H9 (cell line): ENCODE measurements around the gene DCC. TPM values are rescaled to one million over a fixed set of nuclear protein-coding genes. Genes with fewer than 3 reads are reported as not detected.

Experiments used
- DNase-seq: peaks from one replicate; pipeline ENCODE4 v3.0.0-alpha.2; 2017
- H2AFZ ChIP-seq: one replicate; pipeline ENCODE4 v1.6.1; 2013; ENCODE audit warnings: mild to moderate bottlenecking, low read length, control low read depth, moderate library complexity
- H2AK5ac ChIP-seq: 2 replicates; pipeline ENCODE4 v1.6.1; 2013; ENCODE audit warnings: low read length, control low read depth, mixed read lengths; ENCODE audit not compliant: insufficient read length
- H2BK120ac ChIP-seq: one replicate; pipeline ENCODE4 v1.6.1; 2013; ENCODE audit warnings: low read depth, mild to moderate bottlenecking, low read length, control low read depth, inconsistent platforms; ENCODE audit not compliant: poor library complexity, severe bottlenecking
- H2BK12ac ChIP-seq: 2 replicates; pipeline ENCODE4 v1.6.1; 2013; ENCODE audit warnings: low read length, control low read depth, mixed read lengths, low read depth; ENCODE audit not compliant: insufficient read length
- H2BK15ac ChIP-seq: 2 replicates; pipeline ENCODE4 v1.6.1; 2013; ENCODE audit warnings: low read depth, low read length, control low read depth
- H2BK20ac ChIP-seq: one replicate; pipeline ENCODE4 v1.6.1; 2013; ENCODE audit warnings: low read depth, mild to moderate bottlenecking, low read length, control low read depth, inconsistent platforms; ENCODE audit not compliant: poor library complexity, severe bottlenecking
- H2BK5ac ChIP-seq: 2 replicates; pipeline ENCODE4 v1.6.1; 2013; ENCODE audit warnings: low read length, control low read depth, mixed read lengths; ENCODE audit not compliant: insufficient read length
- H3K14ac ChIP-seq: 2 replicates; pipeline ENCODE4 v1.6.1; 2013; ENCODE audit warnings: low read length, control low read depth; ENCODE audit not compliant: insufficient read depth
- H3K18ac ChIP-seq: 2 replicates; pipeline ENCODE4 v1.6.1; 2013; ENCODE audit warnings: low read depth, mild to moderate bottlenecking, mixed read lengths, low read length, control low read depth; ENCODE audit not compliant: insufficient read length
- H3K23ac ChIP-seq: 2 replicates; pipeline ENCODE4 v1.6.1; 2013; ENCODE audit warnings: low read length, control low read depth, mixed read lengths, low read depth; ENCODE audit not compliant: insufficient read length
- H3K23me2 ChIP-seq: 2 replicates; pipeline ENCODE4 v1.6.1; 2013; ENCODE audit warnings: low read depth, mild to moderate bottlenecking, mixed read lengths, low read length, control low read depth; ENCODE audit not compliant: insufficient read length, poor library complexity, severe bottlenecking
- H3K27ac ChIP-seq: 2 replicates; pipeline ENCODE4 v1.5.1; 2013; ENCODE audit warnings: low read length, control low read depth, mixed read lengths, low read depth; ENCODE audit not compliant: insufficient read length
- H3K27me3 ChIP-seq: 2 replicates; pipeline ENCODE4 v1.6.1; 2013; ENCODE audit warnings: low read length, control low read depth, inconsistent platforms; ENCODE audit not compliant: insufficient read depth
- H3K4ac ChIP-seq: 2 replicates; pipeline ENCODE4 v1.6.1; 2013; ENCODE audit warnings: low read depth, mild to moderate bottlenecking, control low read depth, inconsistent platforms, low read length, moderate library complexity
- H3K4me1 ChIP-seq: 2 replicates; pipeline ENCODE4 v1.6.1; 2013; ENCODE audit warnings: low read length, control low read depth, inconsistent platforms; ENCODE audit not compliant: insufficient read depth
- H3K4me2 ChIP-seq: 2 replicates; pipeline ENCODE4 v1.6.1; 2013; ENCODE audit warnings: low read length, control low read depth, mixed read lengths; ENCODE audit not compliant: insufficient read length, insufficient read depth
- H3K56ac ChIP-seq: 2 replicates; pipeline ENCODE4 v1.6.1; 2013; ENCODE audit warnings: low read depth, mild to moderate bottlenecking, mixed read lengths, low read length, control low read depth; ENCODE audit not compliant: insufficient read length
- H3K79me1 ChIP-seq: 2 replicates; pipeline ENCODE4 v1.6.1; 2013; ENCODE audit warnings: low read depth, mild to moderate bottlenecking, moderate library complexity, low read length, control low read depth, inconsistent platforms; ENCODE audit not compliant: insufficient read depth, poor library complexity, severe bottlenecking
- H3K79me2 ChIP-seq: 2 replicates; pipeline ENCODE4 v1.6.1; 2013; ENCODE audit warnings: low read length, control low read depth, inconsistent platforms; ENCODE audit not compliant: insufficient read depth
- H3K9ac ChIP-seq: 2 replicates; pipeline ENCODE4 v1.6.1; 2013; ENCODE audit warnings: low read length, control low read depth, mixed read lengths; ENCODE audit not compliant: insufficient read length; ENCODE audit errors: extremely low read depth
- H3K9me3 ChIP-seq: one replicate; pipeline ENCODE4 v1.6.1; 2013; ENCODE audit warnings: low read depth, low read length, inconsistent platforms; ENCODE audit not compliant: control insufficient read depth
- H3T11ph ChIP-seq: one replicate; pipeline ENCODE4 v1.6.1; 2013; ENCODE audit warnings: mild to moderate bottlenecking, low read length, control low read depth, inconsistent platforms
- H4K20me1 ChIP-seq: one replicate; pipeline ENCODE4 v1.6.1; 2013; ENCODE audit not compliant: control insufficient read depth, insufficient read length, insufficient read depth
- H4K5ac ChIP-seq: 2 replicates; pipeline ENCODE4 v1.6.1; 2013; ENCODE audit warnings: low read depth, mild to moderate bottlenecking, mixed read lengths, low read length, control low read depth; ENCODE audit not compliant: insufficient read length
- H4K8ac ChIP-seq: replicated peaks from 2 replicates; pipeline ENCODE4 v1.6.1; 2013; ENCODE audit warnings: low read length, control low read depth, mixed read lengths, low read depth; ENCODE audit not compliant: insufficient read length
- H4K91ac ChIP-seq: 2 replicates; pipeline ENCODE4 v1.6.1; 2013; ENCODE audit warnings: low read depth, mild to moderate bottlenecking, moderate library complexity, mixed read lengths, low read length, control low read depth; ENCODE audit not compliant: insufficient read length
- H3K27ac Mint-ChIP-seq, 3 experiments: 2 replicates in 2 of 3; 3 replicates in 1 of 3; pipeline ENCODE4 v1.8.0; 2020 to 2021; ENCODE audit warnings: mixed read lengths in 3 of 3, mild to moderate bottlenecking in 1 of 3, moderate library complexity in 1 of 3
- H3K27me3 Mint-ChIP-seq: 2 replicates; pipeline ENCODE4 v1.8.0; 2021; ENCODE audit warnings: low read depth, mild to moderate bottlenecking, moderate library complexity, mixed read lengths
- H3K36me3 Mint-ChIP-seq, 3 experiments: 2 replicates in 2 of 3; 3 replicates in 1 of 3; pipeline ENCODE4 v1.8.0; 2020 to 2021; ENCODE audit warnings: low read depth in 3 of 3, mixed read lengths in 3 of 3; ENCODE audit not compliant: insufficient read depth in 1 of 3
- H3K4me1 Mint-ChIP-seq, 2 experiments: 2 replicates each; pipeline ENCODE4 v1.8.0; 2020; ENCODE audit warnings: mixed read lengths in 2 of 2
- H3K4me3 Mint-ChIP-seq, 2 experiments: 2 replicates in 1 of 2; 3 replicates in 1 of 2; pipeline ENCODE4 v1.8.0; 2020 to 2021; ENCODE audit warnings: mild to moderate bottlenecking in 2 of 2, mixed read lengths in 2 of 2, moderate library complexity in 1 of 2
- H3K9me3 Mint-ChIP-seq, 2 experiments: 2 replicates in 1 of 2; 3 replicates in 1 of 2; pipeline ENCODE4 v1.8.0; 2020; ENCODE audit warnings: mild to moderate bottlenecking in 2 of 2, mixed read lengths in 2 of 2, moderate library complexity in 1 of 2
- WGBS: extraction: QIAGEN DNeasy Blood & Tissue Kit; methylation state at CpG from one replicate; pipeline ENCODE4 v1.1.7; 2013; ENCODE audit warnings: missing lambda C conversion rate, low lambda C conversion rate, mixed read lengths; ENCODE audit not compliant: insufficient read length; ENCODE audit errors: extremely low coverage; 5-methylcytosine and 5-hydroxymethylcytosine counted together
- total RNA-seq: library from RNA; stranded (reverse); gene quantifications from 2 replicates; pipeline ENCODE4 v1.2.1, GENCODE V29; 2021
- TF ChIP-seq, protein P1 (sequence below): fragments of 200-600 bp; sonication (generic); conservative IDR thresholded peaks from 3 replicates; pipeline ENCODE4 v1.8.0; 2021; ENCODE audit warnings: antibody characterized with exemption, mild to moderate bottlenecking

Gene DCC
- total RNA-seq, 1 experiment from 2014 or later: 0.35 TPM

DNA sequence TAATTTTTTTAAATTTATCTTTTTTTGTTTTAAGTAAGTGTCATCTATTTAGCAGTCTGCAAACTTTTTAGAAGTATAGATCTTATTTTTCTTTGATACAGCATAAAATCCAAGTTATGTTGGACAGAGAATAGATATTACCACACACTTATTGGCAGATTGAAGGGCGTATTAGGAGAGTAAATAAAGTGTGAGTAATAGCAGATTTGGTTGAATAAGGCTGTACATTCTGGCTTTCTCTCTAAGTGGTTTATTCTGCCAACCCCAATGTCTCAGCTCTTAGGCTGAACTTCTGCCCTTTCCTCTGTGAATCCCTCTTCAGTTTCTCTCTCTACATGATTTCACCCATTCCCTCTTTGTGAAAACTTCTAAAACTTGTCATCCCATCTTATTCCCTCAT is 651.2 kb downstream of the DCC start:
- Histone ChIP-seq H4K8ac (no peak overlapping the region), H4K91ac (no peak overlapping the region), H2AK5ac (no peak overlapping the region), H3K9ac (no peak overlapping the region), H4K5ac (no peak overlapping the region), H4K20me1 (no peaks in the 10 kb centered on the region), H2AFZ (no peak overlapping the region), H3K23ac (no peak overlapping the region), H2BK5ac (no peak overlapping the region), H3T11ph (no peak overlapping the region), H2BK20ac (no peak overlapping the region), H2BK15ac (no peak overlapping the region), H3K4ac (no peak overlapping the region), H3K27me3 (no peaks in the 10 kb centered on the region; the same call in 1 of the 2 replicates), H3K4me1 (no peaks in the 10 kb centered on the region), H3K79me2 (no peaks in the 10 kb centered on the region), H3K23me2 (no peaks in the 10 kb centered on the region), H3K56ac (no peak overlapping the region), H3K18ac (no peak overlapping the region), H3K14ac (no peak overlapping the region), H3K4me2 (no peak overlapping the region), H2BK120ac (no peak overlapping the region), H2BK12ac (no peak overlapping the region), H3K9me3 (no peaks in the 10 kb centered on the region), H3K27ac (no peak overlapping the region), H3K79me1 (no peaks in the 10 kb centered on the region)
- Mint-ChIP-seq H3K9me3 (no peaks in the 10 kb centered on the region), H3K4me3 (no peak overlapping the region), H3K4me1 (0 out of 4 replicates have a peak, but pooled peaks cover 0 to 2% of the 10 kb centered on the region in 2 experiments), H3K27me3 (no peaks in the 10 kb centered on the region), H3K36me3 (no peaks in the 10 kb centered on the region), H3K27ac (no peak overlapping the region)
- no peak for DNase-seq
- WGBS: no CpG with 5 or more reads among the region's 1 CpG
- TF ChIP-seq, protein P1, sequence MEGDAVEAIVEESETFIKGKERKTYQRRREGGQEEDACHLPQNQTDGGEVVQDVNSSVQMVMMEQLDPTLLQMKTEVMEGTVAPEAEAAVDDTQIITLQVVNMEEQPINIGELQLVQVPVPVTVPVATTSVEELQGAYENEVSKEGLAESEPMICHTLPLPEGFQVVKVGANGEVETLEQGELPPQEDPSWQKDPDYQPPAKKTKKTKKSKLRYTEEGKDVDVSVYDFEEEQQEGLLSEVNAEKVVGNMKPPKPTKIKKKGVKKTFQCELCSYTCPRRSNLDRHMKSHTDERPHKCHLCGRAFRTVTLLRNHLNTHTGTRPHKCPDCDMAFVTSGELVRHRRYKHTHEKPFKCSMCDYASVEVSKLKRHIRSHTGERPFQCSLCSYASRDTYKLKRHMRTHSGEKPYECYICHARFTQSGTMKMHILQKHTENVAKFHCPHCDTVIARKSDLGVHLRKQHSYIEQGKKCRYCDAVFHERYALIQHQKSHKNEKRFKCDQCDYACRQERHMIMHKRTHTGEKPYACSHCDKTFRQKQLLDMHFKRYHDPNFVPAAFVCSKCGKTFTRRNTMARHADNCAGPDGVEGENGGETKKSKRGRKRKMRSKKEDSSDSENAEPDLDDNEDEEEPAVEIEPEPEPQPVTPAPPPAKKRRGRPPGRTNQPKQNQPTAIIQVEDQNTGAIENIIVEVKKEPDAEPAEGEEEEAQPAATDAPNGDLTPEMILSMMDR: no peak
